GM21423 (cell line): ENCODE results near the gene STAB2.
"Not testable (repeated sequence)": the region's sequence is repeated elsewhere in the genome, so short reads cannot be mapped to it uniquely, and the experiment has no call there.

Source experiments
- ATAC-seq: cut with Tn5 transposase; IDR thresholded peaks from one replicate; pipeline ENCODE4 v1.9.1; 2021; ENCODE audit warnings: mild to moderate bottlenecking, moderate library complexity; ENCODE audit not compliant: unreplicated experiment

STAB2 gene

GRCh38 chr12:103652808-103653207, 65.7 kb downstream of the STAB2 start:
- ATAC-seq = no peak

GRCh38 chr12:103653568-103654173, 66.6 kb downstream of the STAB2 start:
- not testable (repeated sequence) for ATAC-seq

- ATAC-seq = no peak
Observed at GRCh38 chr12:103654816-103655215, 67.7 kb downstream of the STAB2 start.

- ATAC-seq = no peak
Observed at GRCh38 chr12:103656291-103656690, 69.2 kb downstream of the STAB2 start.

- ATAC-seq = no peak
Observed at GRCh38 chr12:103657331-103657730, 70.3 kb downstream of the STAB2 start.

GRCh38 chr12:103664626-103665025, 77.6 kb downstream of the STAB2 start:
- no peak for ATAC-seq

GRCh38 chr12:103665971-103666370, 78.9 kb downstream of the STAB2 start:
- ATAC-seq = no peak

GRCh38 chr12:103667125-103667524, 80.1 kb downstream of the STAB2 start:
- no peak for ATAC-seq

- ATAC-seq = no peak
Observed at GRCh38 chr12:103668520-103668919, 81.4 kb downstream of the STAB2 start.

GRCh38 chr12:103671367-103671766, 84.3 kb downstream of the STAB2 start:
- ATAC-seq = no peak

GRCh38 chr12:103672401-103673119, 85.5 kb downstream of the STAB2 start:
- no peak for ATAC-seq

GRCh38 chr12:103673487-103673886, 86.4 kb downstream of the STAB2 start:
- ATAC-seq = no peak

GRCh38 chr12:103673891-103674375, 86.9 kb downstream of the STAB2 start:
- ATAC-seq = no peak

GRCh38 chr12:103676893-103677292, 89.8 kb downstream of the STAB2 start:
- ATAC-seq = no peak

GRCh38 chr12:103677341-103677740, 90.3 kb downstream of the STAB2 start:
- no peak for ATAC-seq

- ATAC-seq = no peak
Observed at GRCh38 chr12:103677905-103678304, 90.8 kb downstream of the STAB2 start.

- ATAC-seq = no peak
Observed at GRCh38 chr12:103679421-103680170, 92.5 kb downstream of the STAB2 start.

GRCh38 chr12:103680591-103681141, 93.6 kb downstream of the STAB2 start:
- ATAC-seq = no peak

- no peak for ATAC-seq
Observed at GRCh38 chr12:103686026-103686425, 99.0 kb downstream of the STAB2 start.

- no peak for ATAC-seq
Observed at GRCh38 chr12:103687253-103687652, 100.2 kb downstream of the STAB2 start.

- ATAC-seq = no peak
Observed at GRCh38 chr12:103688376-103689063, 101.4 kb downstream of the STAB2 start.
